HepG2 (cell line): ENCODE measurements around the gene TBC1D10A. TPM values are rescaled to one million over a fixed set of nuclear protein-coding genes. Genes with fewer than 3 reads are reported as not detected.
A peak's percentile ranks its signal among the peaks of the same experiment; 100 is the strongest.

Experiments
- ARID5B ChIP-seq: IDR thresholded peaks from 2 replicates; pipeline ENCODE4 v1.4.0; 2020; ENCODE audit warnings: mild to moderate bottlenecking, missing genetic modification reagents
- DPF2 ChIP-seq: sonication (generic); formaldehyde crosslinking; IDR thresholded peaks from 2 replicates; pipeline ENCODE4 v1.4.0; 2020; ENCODE audit warnings: mild to moderate bottlenecking, low read depth, missing genetic modification reagents, borderline replicate concordance
- NFYB ChIP-seq: sonication (generic); formaldehyde crosslinking; IDR thresholded peaks from 2 replicates; pipeline ENCODE4 v1.4.0; 2020; ENCODE audit warnings: missing genetic modification reagents
- POLR2A ChIP-seq, 2 experiments: IDR thresholded peaks; 2 replicates each; pipeline ENCODE4 v1.6.1; 2011; ENCODE audit warnings: low read depth in 2 of 2, low read length in 2 of 2, mild to moderate bottlenecking in 1 of 2, moderate library complexity in 1 of 2; ENCODE audit not compliant: insufficient read depth in 1 of 2
- PPARG ChIP-seq: conservative IDR thresholded peaks from 2 replicates; pipeline ENCODE4 v1.6.1; 2016; ENCODE audit warnings: missing biosample characterization, missing genetic modification reagents
- REL ChIP-seq: sonication (generic); formaldehyde crosslinking; conservative IDR thresholded peaks from 2 replicates; pipeline ENCODE4 v1.8.0; 2022; ENCODE audit warnings: mild to moderate bottlenecking, missing genetic modification reagents, moderate library complexity
- SNAPC5 ChIP-seq: sonication (generic); formaldehyde crosslinking; IDR thresholded peaks from 2 replicates; pipeline ENCODE4 v1.8.1; 2023; ENCODE audit warnings: mild to moderate bottlenecking, missing genetic modification reagents, borderline replicate concordance
- ZBTB4 ChIP-seq: sonication (generic); formaldehyde crosslinking; IDR thresholded peaks from 2 replicates; pipeline ENCODE4 v1.4.0; 2020; ENCODE audit warnings: missing genetic modification reagents, mild to moderate bottlenecking, borderline replicate concordance
- ZBTB42 ChIP-seq: sonication (generic); formaldehyde crosslinking; IDR thresholded peaks from 2 replicates; pipeline ENCODE4 v1.5.0; 2020; ENCODE audit warnings: mild to moderate bottlenecking, missing genetic modification reagents
- ZFY ChIP-seq: sonication (generic); formaldehyde crosslinking; IDR thresholded peaks from 2 replicates; pipeline ENCODE4 v1.4.0; 2020; ENCODE audit warnings: missing genetic modification reagents
- ZNF253 ChIP-seq: sonication (generic); formaldehyde crosslinking; IDR thresholded peaks from 2 replicates; pipeline ENCODE4 v1.8.0; 2022; ENCODE audit warnings: mild to moderate bottlenecking, missing genetic modification reagents, borderline replicate concordance
- ZNF337 ChIP-seq: sonication (generic); formaldehyde crosslinking; IDR thresholded peaks from 2 replicates; pipeline ENCODE4 v1.5.1; 2020; ENCODE audit warnings: missing genetic modification reagents, low read depth, mild to moderate bottlenecking, borderline replicate concordance
- ZNF646 ChIP-seq: sonication (generic); formaldehyde crosslinking; IDR thresholded peaks from 2 replicates; pipeline ENCODE4 v1.9.0; 2021; ENCODE audit warnings: mild to moderate bottlenecking, missing genetic modification reagents
- polyA plus RNA-seq, 8 experiments: library from polyadenylated mRNA; depleted of rRNA in 3 of 8; stranded (reverse) in 7 of 8; unstranded in 1 of 8; fragments of >200 nt; fragmentation: Illumina TruSeq in 4 of 8; extraction: Trizol in 4 of 8; gene quantifications; 2 replicates each; pipeline versions ENCODE4 v1.2.1 to v1.2.3, GENCODE V29; 2011 to 2016; ENCODE audit warnings: low read depth in 4 of 8, missing spikeins in 1 of 8, mixed read lengths in 1 of 8; ENCODE audit not compliant: insufficient read depth in 1 of 8
- total RNA-seq, 5 experiments: library from RNA; depleted of rRNA; stranded (reverse); fragments of >200 nt; fragmentation: Illumina TruSeq; extraction: Trizol; gene quantifications; 2 replicates each; pipeline ENCODE4 v1.2.3, GENCODE V29; 2016; ENCODE audit warnings: low read depth in 1 of 5

TBC1D10A gene
- total and polyA plus RNA-seq, 2 of the 13 experiments (the other 11 are each of a cell fraction or from before 2014, with no cell fraction given) = 4.2 to 4.9 TPM

GRCh38 chr22:30245181-30245984 is 81.4 kb downstream of the TBC1D10A start (continued):
- no peak for TF ChIP-seq DPF2 (CRISPR knock-in tag)
- 0 out of 2 replicates have a peak, but pooled peaks have one; percentile 10 for TF ChIP-seq ARID5B (CRISPR knock-in tag)
- peak; percentile 80 for TF ChIP-seq PPARG (CRISPR knock-in tag)
- no peak for TF ChIP-seq NFYB (CRISPR knock-in tag)
- no peak for TF ChIP-seq REL (CRISPR knock-in tag)
- 0 out of 4 replicates have a peak, but pooled peaks of 1 of the 2 experiments have one; percentile 39 for TF ChIP-seq POLR2A (IDR thresholded peaks at IDR 0.05; ENCODE audit: insufficient read depth in 1 of 2, low read depth in 2 of 2, low read length in 2 of 2)
- TF ChIP-seq ZNF646 (CRISPR knock-in tag) = no peak
- TF ChIP-seq ZBTB4 (CRISPR knock-in tag) = no peak
- TF ChIP-seq ZNF337 (CRISPR knock-in tag) = no peak
- no peak for TF ChIP-seq ZBTB42 (CRISPR knock-in tag)
- no peak for TF ChIP-seq ZFY (CRISPR knock-in tag)
- no peak for TF ChIP-seq ZNF253 (CRISPR knock-in tag)
- no peak for TF ChIP-seq SNAPC5 (CRISPR knock-in tag)
